Cortex of kidney (tissue), 1 donor: ENCODE measurements around the gene FSCN2.
"Not testable (repeated sequence)": the region's sequence is repeated elsewhere in the genome, so short reads cannot be mapped to it uniquely, and the experiment has no call there.

Experiments used
- DNase-seq: peaks from one replicate; lab custom pipeline; 2025; lab: John Stamatoyannopoulos, UW

FSCN2 gene

DNA sequence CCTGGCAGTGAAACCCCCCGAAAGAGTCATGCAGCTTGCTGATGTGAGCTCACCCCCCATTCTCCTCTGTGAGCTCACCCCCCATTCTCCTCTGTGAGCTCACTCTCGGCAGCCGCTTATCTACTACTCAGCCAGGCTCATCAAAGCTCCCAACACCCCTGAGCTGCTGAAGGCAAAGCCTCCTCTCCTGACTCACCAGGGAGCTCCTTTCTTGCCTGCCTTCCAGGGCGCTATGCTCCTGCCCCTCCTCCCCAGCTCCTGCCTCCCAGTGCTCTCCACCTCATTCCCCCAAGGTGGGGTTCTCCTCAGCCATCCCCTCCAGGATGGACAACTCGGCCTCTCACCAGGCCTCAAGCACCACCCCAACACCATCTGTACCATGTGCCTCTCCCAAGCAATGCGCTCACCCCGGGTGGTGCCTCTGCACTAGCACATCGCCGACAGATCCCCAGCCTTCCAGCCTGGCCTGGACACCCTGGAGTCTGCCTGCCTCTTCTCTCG, 51.7 kb downstream of the FSCN2 start:
- no peak for DNase-seq

DNA sequence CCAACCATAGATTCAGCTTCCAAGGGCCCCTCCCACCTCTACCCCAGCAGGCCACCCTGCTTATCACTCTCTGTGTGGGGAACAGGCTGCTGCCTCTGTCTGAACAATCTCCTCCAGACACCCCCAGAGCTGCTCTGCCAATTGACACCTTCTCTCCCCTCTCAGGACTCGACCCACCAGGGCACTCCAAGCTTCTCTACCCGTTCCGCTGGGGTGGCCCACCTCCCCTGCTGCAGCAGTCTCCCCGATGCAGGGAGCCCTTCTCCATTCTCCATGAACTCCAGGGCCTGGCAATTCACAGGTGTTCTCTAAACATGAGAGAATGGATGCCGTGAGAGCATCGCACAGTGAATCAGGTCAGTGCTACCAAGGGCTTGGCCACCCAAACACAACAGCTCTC, 52.3 kb downstream of the FSCN2 start:
- DNase-seq = no peak

- no peak for DNase-seq
Measured at GRCh38 chr17:81581758-81582157, 53.6 kb downstream of the FSCN2 start.

DNA sequence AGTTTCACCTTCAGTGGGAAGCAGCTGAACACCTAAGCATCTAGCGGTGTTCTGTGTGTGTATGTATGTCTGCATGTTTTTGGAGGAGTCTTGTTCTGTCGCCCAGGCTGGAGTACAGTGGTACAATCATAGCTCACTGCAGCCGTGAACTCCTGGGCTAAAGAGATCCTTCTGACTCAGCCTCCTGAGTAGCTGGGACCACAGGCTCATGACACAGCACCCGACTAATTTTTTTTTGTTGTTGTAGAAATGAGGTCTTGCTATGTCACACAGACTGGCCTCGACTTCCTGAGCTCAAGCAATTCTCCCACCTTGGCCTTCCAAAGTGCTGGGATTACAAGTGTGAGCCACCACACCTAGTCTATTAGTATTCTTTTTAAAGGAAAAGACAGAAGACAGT, 54.2 kb downstream of the FSCN2 start:
- DNase-seq = no peak

- DNase-seq = no peak
Measured at GRCh38 chr17:81582749-81583148, 54.6 kb downstream of the FSCN2 start.

- no peak for DNase-seq
Measured at GRCh38 chr17:81583589-81584342, 55.6 kb downstream of the FSCN2 start.

DNA sequence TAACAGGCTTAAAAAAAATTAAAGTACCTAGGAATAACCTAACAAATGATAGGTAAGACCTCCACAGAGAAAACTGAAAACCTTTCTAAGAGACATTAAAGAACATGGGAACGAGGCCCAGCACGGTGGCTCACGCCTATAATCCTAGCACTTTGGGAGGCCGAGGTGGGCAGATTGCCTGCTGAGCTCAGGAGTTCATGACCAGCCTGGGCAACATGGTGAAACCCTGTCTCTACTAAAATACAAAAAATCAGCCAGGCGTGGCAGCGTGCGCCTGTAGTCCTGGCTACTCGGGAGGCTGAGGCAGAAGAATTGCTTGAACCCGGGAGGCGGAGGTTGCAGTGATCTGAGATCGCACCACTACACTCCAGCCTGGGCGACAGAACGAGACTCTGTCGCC, 56.6 kb downstream of the FSCN2 start:
- not testable (repeated sequence) for DNase-seq

DNA sequence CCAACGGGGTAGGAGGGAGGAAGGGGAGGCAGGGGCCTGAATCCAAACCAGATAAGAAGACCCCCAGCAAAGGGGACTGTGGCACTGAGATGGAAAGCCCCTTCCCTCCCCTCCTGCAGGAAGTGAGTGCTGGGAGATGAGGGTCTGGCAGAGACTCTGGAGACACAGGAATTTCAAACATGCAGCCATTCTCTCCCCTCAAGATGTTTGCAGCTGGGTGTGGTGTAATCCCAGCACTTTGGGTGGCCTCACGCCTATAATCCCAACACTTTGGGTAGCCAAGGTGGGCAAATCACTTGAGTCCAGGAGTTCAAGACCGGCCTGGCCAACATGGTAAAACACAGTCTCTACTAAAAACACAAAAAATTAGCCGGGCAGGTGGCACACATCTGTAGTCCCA, 57.9 kb downstream of the FSCN2 start:
- DNase-seq = no peak
